GM12873 (cell line): ENCODE measurements around the gene CSNK1G2.

Experiments
- CTCF ChIP-seq: IDR thresholded peaks from 2 replicates; pipeline ENCODE4 v1.5.1; 2012; ENCODE audit warnings: low read depth, mild to moderate bottlenecking, moderate library complexity, low read length, control low read depth; ENCODE audit not compliant: insufficient read depth; ENCODE audit errors: missing control alignments

Gene CSNK1G2

GRCh38 chr19:1905863-1906375 lies 35.1 kb upstream of the CSNK1G2 start:
- no peak for TF ChIP-seq CTCF

DNA sequence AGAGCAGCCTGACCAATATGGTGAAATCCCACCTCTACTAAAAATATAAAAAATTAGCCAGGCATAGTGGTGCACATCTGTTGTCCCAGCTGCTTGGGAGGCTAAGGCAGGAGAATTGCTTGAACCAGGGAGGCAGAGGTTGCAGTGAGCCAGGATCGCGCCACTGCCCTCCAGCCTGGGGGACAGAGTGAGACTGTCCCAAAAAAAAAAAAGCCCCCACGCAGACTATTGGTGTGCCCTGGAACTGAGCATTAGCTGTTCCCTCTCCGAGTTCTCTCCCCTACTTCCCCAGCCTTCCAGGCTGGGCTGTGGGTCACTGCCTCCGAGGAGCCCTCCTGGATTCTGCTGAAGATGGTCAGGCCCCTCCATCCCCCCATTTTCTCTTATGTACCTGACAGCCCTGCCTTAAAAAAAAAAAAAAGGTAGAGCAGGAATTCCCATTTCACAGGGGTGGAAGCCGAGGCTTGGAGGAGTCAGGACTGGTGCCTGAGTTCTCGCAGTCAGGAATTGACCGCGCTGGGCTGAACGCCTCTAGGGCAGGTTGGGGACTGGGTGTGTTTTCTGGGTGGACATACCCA lies 33.9 kb upstream of the CSNK1G2 start:
- TF ChIP-seq CTCF, result no peak

- TF ChIP-seq CTCF, result no peak
Observed at GRCh38 chr19:1907563-1908363, 33.2 kb upstream of the CSNK1G2 start.

DNA sequence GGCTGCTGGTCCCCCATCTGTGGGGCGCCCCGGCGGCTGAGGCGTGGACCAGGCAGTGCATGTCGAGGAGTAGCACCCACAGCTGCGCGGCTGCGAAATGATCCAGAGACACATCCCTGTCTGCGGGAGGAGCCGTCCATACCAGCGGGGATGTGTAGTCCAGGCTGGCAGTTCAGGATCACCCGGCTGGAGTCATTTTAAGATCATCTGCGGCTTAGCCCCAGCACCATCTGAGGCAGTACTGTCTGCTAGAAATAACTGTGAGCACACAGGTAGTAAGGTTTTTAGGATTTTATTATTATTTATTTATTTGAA lies 32.7 kb upstream of the CSNK1G2 start:
- TF ChIP-seq CTCF, result no peak

DNA sequence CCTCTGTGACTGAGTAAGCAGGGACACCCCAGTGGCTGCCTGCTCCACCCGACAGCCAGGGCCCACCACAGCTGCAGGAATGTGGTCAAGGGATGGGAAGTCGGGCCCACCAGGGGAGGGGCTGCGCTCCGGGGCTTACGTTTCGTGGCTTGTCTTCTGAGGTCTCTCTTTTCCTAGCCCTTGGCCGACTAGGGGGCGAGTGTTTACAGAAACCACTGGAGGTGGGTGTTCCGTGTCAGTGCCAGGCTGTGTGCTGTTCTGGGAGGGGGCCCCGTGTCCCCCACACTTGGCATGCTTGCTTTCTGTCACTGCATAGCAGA lies 31.3 kb upstream of the CSNK1G2 start:
- no peak for TF ChIP-seq CTCF

DNA sequence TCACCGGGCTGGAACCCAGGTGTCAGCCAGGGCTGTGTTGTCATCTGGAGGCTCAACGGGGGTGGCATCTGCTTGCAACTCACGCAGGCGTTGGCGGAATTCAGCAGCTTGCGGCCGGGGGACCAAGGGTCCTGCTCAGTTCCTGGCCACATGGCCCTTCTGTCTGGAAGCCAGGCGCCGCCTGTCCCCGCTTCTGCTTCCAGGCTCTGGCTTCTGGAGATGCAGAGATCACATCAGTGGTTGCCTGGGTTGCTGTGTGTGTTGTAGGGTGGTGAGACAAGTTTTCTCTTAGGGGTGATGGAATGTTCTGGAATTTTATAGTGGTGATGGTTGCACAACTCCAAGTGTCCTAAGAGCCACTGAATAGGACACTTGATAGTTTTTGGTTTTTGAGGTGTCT lies 30.8 kb upstream of the CSNK1G2 start:
- no peak for TF ChIP-seq CTCF

GRCh38 chr19:1911098-1911497 lies 29.9 kb upstream of the CSNK1G2 start:
- TF ChIP-seq CTCF, result no peak
